SJCRH30 (cell line): ENCODE results near the gene ARHGAP26. TPM values are rescaled to one million over a fixed set of nuclear protein-coding genes. Genes with fewer than 3 reads are reported as not detected.
A peak's percentile ranks its signal among the peaks of the same experiment; 100 is the strongest.

Source experiments
- DNase-seq, 2 experiments: peaks; one replicate each; pipeline ENCODE4 v3.0.0-alpha.2; 2015 to 2020
- H3K27ac ChIP-seq: fragments of 250-450 bp; sonication (Bioruptor Pico); 2 replicates; pipeline ENCODE4 v1.5.1; 2020; ENCODE audit warnings: mild to moderate bottlenecking, moderate library complexity
- H3K27me3 ChIP-seq: fragments of 250-450 bp; sonication (Bioruptor Pico); 2 replicates; pipeline ENCODE4 v1.5.1; 2020; ENCODE audit warnings: mild to moderate bottlenecking, moderate library complexity
- H3K36me3 ChIP-seq: fragments of 250-450 bp; sonication (Bioruptor Pico); 2 replicates; pipeline ENCODE4 v1.5.1; 2020; ENCODE audit warnings: mild to moderate bottlenecking, moderate library complexity
- H3K4me1 ChIP-seq: fragments of 250-450 bp; sonication (Bioruptor Pico); 2 replicates; pipeline ENCODE4 v1.5.1; 2020; ENCODE audit warnings: mild to moderate bottlenecking, moderate library complexity
- H3K4me3 ChIP-seq: fragments of 250-450 bp; sonication (Bioruptor Pico); 2 replicates; pipeline ENCODE4 v1.5.1; 2020; ENCODE audit warnings: mild to moderate bottlenecking, moderate library complexity
- H3K9me3 ChIP-seq: fragments of 250-450 bp; sonication (Bioruptor Pico); replicated peaks from 2 replicates; pipeline ENCODE4 v1.5.1; 2020; ENCODE audit warnings: mild to moderate bottlenecking, moderate library complexity
- total RNA-seq: library from RNA; depleted of rRNA; stranded (reverse); fragments of >200 nt; shearing (Covaris generic); gene quantifications from 2 replicates; pipeline ENCODE4 v1.2.3, GENCODE V29; 2014

ARHGAP26 gene
- total RNA-seq, 1 experiment from 2014 or later, result 16.9 TPM

DNA sequence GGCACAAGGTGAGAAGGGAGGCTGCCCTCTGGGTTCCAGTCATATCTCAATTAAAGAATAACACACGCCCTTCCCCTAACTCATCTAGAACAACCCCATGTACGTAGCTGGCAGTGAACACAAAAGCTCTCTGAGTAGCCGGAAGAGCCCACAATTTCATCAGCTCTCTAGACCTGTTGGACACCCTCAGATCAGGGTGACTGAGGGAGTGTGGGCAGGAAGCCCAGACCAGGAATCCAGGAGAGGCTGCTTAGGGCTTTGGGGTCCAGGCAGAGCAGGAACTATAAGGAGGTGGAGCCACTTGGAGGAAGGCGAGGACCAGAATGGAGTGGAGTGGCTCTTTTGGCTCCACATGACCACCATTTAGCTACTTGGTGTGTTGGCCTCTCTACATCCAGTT lies 395.9 kb downstream of the ARHGAP26 start:
- no peaks in the 10 kb centered on the region for H3K27me3 ChIP-seq
- H3K36me3 ChIP-seq, result no peaks in the 10 kb centered on the region
- no peaks in the 10 kb centered on the region for H3K9me3 ChIP-seq
- no peak overlapping the region for H3K27ac ChIP-seq
- no peak overlapping the region for H3K4me3 ChIP-seq
- H3K4me1 ChIP-seq, result no peaks in the 10 kb centered on the region
- DNase-seq, result no peak

DNA sequence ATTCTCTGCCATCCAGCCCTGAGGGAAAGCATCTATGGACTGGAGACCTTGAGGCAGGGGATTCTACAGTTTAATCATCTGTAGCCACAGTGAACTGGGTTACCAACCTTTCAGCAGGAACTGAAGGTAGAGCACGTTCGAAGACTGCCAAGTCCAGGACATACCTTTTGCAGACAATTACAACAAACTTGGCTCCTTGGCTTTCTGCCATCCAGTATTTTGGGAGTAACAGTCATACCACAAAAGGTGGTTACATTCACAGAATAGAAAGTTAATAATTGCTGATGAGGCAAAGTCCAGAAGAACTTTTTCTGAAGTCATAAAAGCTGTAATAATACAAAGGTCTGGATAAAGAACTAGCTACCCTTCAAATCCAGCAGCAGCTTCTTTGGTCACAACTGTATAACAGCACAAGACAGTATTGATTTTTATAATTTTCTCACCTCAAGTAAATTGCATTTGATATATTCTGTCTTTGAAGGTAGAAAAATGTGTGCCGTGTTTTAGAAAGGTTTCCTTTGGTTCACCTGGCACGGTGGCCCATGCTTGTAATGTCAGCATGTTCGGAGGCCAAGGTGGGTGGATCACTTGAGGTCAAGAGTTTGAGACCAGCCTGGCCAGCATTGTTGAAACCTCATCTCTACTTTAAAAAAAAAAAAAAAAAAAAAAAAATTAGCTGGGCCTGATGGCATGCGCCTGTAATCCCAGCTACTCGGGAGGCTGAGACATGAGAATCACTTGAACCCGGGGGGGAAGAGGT lies 396.7 kb downstream of the ARHGAP26 start:
- no peaks in the 10 kb centered on the region for H3K27me3 ChIP-seq
- H3K9me3 ChIP-seq, result no peaks in the 10 kb centered on the region
- H3K4me1 ChIP-seq, result no peaks in the 10 kb centered on the region
- no peak overlapping the region for H3K4me3 ChIP-seq
- DNase-seq, result no peak
- H3K36me3 ChIP-seq, result no peaks in the 10 kb centered on the region
- H3K27ac ChIP-seq, result no peak overlapping the region

DNA sequence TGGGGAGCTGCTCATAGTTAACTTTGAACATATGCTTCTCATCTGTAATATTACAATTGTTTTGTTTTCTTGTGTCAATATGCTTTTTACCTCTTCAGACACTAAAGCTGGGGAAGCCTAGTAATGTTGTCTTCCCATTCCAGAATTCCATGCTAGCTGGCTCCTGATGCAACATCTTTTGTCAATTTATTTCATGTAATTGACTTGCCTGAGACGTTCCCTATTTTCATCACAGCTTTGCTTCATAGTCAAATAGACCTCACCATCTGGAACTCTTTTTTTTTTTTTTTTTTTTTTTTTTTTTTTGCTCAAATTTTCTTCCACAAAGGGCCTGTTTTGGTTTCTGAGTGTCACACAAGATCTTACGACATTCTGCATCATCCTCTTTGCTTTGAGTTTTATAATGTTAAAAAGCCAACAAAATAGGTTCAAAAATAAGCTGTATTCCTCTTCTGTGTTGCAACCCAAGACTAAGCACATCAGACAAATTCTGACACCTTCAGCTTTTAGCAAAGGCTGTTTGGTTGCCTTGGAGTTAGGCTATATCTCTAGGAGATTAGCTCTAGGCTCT lies 398.1 kb downstream of the ARHGAP26 start:
- no peaks in the 10 kb centered on the region for H3K27me3 ChIP-seq
- DNase-seq, result no peak
- H3K9me3 ChIP-seq, result no peaks in the 10 kb centered on the region
- H3K36me3 ChIP-seq, result no peaks in the 10 kb centered on the region
- no peak overlapping the region for H3K27ac ChIP-seq
- H3K4me1 ChIP-seq, result no peaks in the 10 kb centered on the region
- H3K4me3 ChIP-seq, result no peak overlapping the region

- Histone ChIP-seq H3K27ac (no peak overlapping the region), H3K27me3 (no peaks in the 10 kb centered on the region), H3K9me3 (no peaks in the 10 kb centered on the region), H3K4me3 (no peak overlapping the region), H3K36me3 (no peaks in the 10 kb centered on the region), H3K4me1 (no peaks in the 10 kb centered on the region)
- no peak for DNase-seq
Measured at GRCh38 chr5:143168921-143169810, 399.0 kb downstream of the ARHGAP26 start.

DNA sequence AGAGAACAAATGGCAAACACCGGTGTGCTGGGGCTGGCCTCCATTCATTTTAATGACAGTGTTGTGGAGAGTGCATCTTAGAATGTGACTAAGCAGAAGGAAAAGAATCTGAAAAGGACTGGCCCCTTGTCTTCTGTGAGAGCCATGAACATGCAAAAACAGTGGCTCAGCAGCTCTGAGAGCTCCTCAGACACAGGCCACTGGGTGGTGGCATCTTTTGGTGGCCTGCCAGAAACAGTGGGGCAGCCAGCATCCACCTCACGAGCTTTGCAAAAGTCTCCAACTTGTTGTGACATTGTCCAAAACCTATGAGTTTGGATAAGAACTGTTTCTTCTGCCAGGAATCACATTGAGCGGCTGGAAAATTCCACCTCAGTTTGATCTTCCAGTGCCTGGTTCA lies 399.9 kb downstream of the ARHGAP26 start:
- no peak overlapping the region for H3K4me3 ChIP-seq
- H3K27ac ChIP-seq, result no peak overlapping the region
- H3K4me1 ChIP-seq, result peaks cover 8% of the 10 kb centered on the region
- H3K36me3 ChIP-seq, result no peaks in the 10 kb centered on the region
- H3K9me3 ChIP-seq, result no peaks in the 10 kb centered on the region
- no peaks in the 10 kb centered on the region for H3K27me3 ChIP-seq
- DNase-seq, result no peak

- H3K36me3 ChIP-seq, result no peaks in the 10 kb centered on the region
- DNase-seq, result no peak
- no peak overlapping the region for H3K27ac ChIP-seq
- H3K4me3 ChIP-seq, result no peak overlapping the region
- H3K27me3 ChIP-seq, result no peaks in the 10 kb centered on the region
- no peaks in the 10 kb centered on the region for H3K9me3 ChIP-seq
- peaks cover 9% of the 10 kb centered on the region for H3K4me1 ChIP-seq
Measured at GRCh38 chr5:143170977-143171376, 400.8 kb downstream of the ARHGAP26 start.

- no peaks in the 10 kb centered on the region for H3K27me3 ChIP-seq
- H3K9me3 ChIP-seq, result no peaks in the 10 kb centered on the region
- H3K4me1 ChIP-seq, result peaks cover 17% of the 10 kb centered on the region
- no peak for DNase-seq
- H3K4me3 ChIP-seq, result no peak overlapping the region
- no peaks in the 10 kb centered on the region for H3K36me3 ChIP-seq
- H3K27ac ChIP-seq, result no peak overlapping the region
Measured at GRCh38 chr5:143172739-143173138, 402.6 kb downstream of the ARHGAP26 start.

DNA sequence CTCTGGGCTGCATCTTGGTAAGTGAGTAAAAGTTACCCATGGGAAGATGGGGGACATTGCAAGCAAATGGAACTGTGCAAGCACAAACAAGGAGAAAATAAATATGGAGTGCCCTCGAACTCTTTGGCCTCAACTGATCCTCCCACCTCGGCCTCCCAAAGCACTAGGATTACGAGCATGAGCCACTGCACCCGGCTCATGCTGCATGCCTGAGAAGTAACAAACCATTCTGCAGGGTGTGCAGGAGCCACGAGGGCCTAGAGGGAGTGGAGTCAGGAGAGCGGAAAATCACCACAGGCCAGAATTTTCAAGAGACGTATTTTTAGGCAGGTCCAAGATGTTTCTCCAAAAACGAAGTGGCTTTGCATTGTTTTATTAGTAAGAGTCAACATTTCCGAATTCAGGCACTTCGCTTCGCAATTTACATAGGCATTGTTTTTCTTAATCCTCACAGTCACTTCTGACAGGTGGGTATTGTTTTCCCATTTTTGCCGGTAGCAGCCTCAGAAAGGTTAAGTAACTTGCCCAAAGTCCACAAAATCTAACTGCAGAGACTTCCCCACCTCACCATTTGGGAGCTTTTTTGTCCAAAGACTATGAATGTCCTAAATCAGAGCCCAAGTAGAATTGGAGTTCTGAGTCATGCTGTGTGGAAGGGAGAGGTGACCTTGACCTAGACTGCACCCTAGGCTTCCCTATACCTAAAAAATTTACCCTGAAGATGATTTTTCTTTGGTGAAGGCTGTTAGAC lies 403.1 kb downstream of the ARHGAP26 start:
- no peaks in the 10 kb centered on the region for H3K36me3 ChIP-seq
- no peak overlapping the region for H3K4me3 ChIP-seq
- no peaks in the 10 kb centered on the region for H3K9me3 ChIP-seq
- H3K27ac ChIP-seq, result no peak overlapping the region
- DNase-seq, result no peak
- peaks cover 17% of the 10 kb centered on the region for H3K4me1 ChIP-seq
- H3K27me3 ChIP-seq, result no peaks in the 10 kb centered on the region

- no peaks in the 10 kb centered on the region for H3K9me3 ChIP-seq
- peaks cover 17% of the 10 kb centered on the region for H3K4me1 ChIP-seq
- H3K36me3 ChIP-seq, result no peaks in the 10 kb centered on the region
- no peak overlapping the region for H3K4me3 ChIP-seq
- H3K27ac ChIP-seq, result no peak overlapping the region
- peak in 1 of 2 experiments; percentile 18 for DNase-seq
- no peaks in the 10 kb centered on the region for H3K27me3 ChIP-seq
Measured at GRCh38 chr5:143174714-143175398, 404.7 kb downstream of the ARHGAP26 start.

- Histone ChIP-seq H3K27ac (no peak overlapping the region), H3K27me3 (no peaks in the 10 kb centered on the region), H3K4me1 (peaks cover 17% of the 10 kb centered on the region), H3K9me3 (no peaks in the 10 kb centered on the region), H3K36me3 (no peaks in the 10 kb centered on the region), H3K4me3 (no peak overlapping the region)
- no peak for DNase-seq
Measured at GRCh38 chr5:143176048-143176447, 405.9 kb downstream of the ARHGAP26 start.

DNA sequence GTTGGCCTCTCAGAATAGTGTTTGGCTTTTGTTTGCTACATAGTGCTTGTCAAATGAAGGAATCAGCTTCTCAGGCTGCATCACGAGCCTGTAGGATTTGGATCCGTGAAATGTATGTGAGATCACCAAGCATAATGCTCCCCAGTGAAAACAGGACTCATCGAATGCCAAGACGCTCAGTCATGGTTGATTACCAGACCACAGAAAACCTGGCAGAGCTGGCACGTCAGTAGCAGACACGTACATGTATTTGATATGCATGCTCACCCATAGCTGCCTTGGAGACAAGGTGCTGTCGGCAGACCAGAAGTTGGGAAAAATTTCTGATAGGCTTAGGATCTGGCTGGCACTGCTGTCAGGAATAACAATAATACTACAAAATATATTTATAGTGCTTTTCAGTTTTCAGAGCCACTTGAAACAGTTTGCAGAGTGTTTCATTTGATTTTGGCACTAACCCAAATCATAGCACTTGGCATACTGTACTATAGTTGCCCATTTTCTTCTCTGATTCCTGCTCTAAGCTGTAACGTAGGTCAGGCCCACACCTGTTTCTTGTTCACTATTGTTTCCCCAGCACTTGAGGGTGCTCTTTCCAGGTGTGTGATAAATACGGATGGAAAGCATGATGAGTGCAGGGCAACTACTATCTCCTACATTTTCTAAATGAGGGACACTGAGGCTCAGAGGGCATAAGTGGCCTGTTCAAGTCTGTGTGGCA lies 407.2 kb downstream of the ARHGAP26 start:
- peak overlapping the region; percentile 43 for H3K27ac ChIP-seq
- no peak overlapping the region for H3K4me3 ChIP-seq
- DNase-seq, result peak; percentile 72 to 75

GRCh38 chr5:143179126-143179740 lies 409.1 kb downstream of the ARHGAP26 start:
- Histone ChIP-seq H3K36me3 (no peaks in the 10 kb centered on the region), H3K27ac (no peak overlapping the region), H3K4me3 (no peak overlapping the region), H3K4me1 (peaks cover 38% of the 10 kb centered on the region), H3K9me3 (no peaks in the 10 kb centered on the region), H3K27me3 (no peaks in the 10 kb centered on the region)
- DNase-seq, result no peak

More for the DNA sequence above, 407.2 kb downstream of the ARHGAP26 start:
- H3K4me1 ChIP-seq, result peaks cover 24% of the 10 kb centered on the region
- no peaks in the 10 kb centered on the region for H3K9me3 ChIP-seq
- H3K36me3 ChIP-seq, result no peaks in the 10 kb centered on the region
- H3K27me3 ChIP-seq, result no peaks in the 10 kb centered on the region

GRCh38 chr5:143180751-143181150 lies 410.6 kb downstream of the ARHGAP26 start:
- no peak for DNase-seq
- H3K36me3 ChIP-seq, result no peaks in the 10 kb centered on the region
- no peaks in the 10 kb centered on the region for H3K9me3 ChIP-seq
- peaks cover 28% of the 10 kb centered on the region for H3K4me1 ChIP-seq
- no peaks in the 10 kb centered on the region for H3K27me3 ChIP-seq
- H3K27ac ChIP-seq, result no peak overlapping the region
- H3K4me3 ChIP-seq, result no peak overlapping the region
